HFF-Myc (cell line): ENCODE data around the gene SLC6A4.
"Not testable (repeated sequence)": the region's sequence is repeated elsewhere in the genome, so short reads cannot be mapped to it uniquely, and the experiment has no call there.

Experiments
- DNase-seq: peaks from one replicate; pipeline ENCODE4 v3.0.0-alpha.2; 2011; ENCODE audit warnings: low read depth; ENCODE audit errors: extremely low read depth
- H3K4me3 ChIP-seq: replicated peaks from 2 replicates; pipeline ENCODE4 v1.5.1; 2011; ENCODE audit warnings: low read depth, mild to moderate bottlenecking, control low read depth, low read length
- CTCF ChIP-seq: IDR thresholded peaks from 2 replicates; pipeline ENCODE4 v1.5.1; 2012; ENCODE audit warnings: mild to moderate bottlenecking, low read depth, low read length, control low read depth; ENCODE audit errors: missing control alignments

The SLC6A4 gene

GRCh38 chr17:30158896-30159625 lies 76.4 kb downstream of the SLC6A4 start:
- no peak for DNase-seq
- no peak for TF ChIP-seq CTCF
- no peak overlapping the region for H3K4me3 ChIP-seq

GRCh38 chr17:30155389-30155788 lies 80.1 kb downstream of the SLC6A4 start:
- H3K4me3 ChIP-seq, result no peak overlapping the region
- DNase-seq, result no peak
- TF ChIP-seq CTCF, result no peak

GRCh38 chr17:30153463-30153862 lies 82.0 kb downstream of the SLC6A4 start:
- no peak for TF ChIP-seq CTCF
- DNase-seq, result no peak
- no peak overlapping the region for H3K4me3 ChIP-seq

- TF ChIP-seq CTCF, result no peak
- no peak for DNase-seq
- H3K4me3 ChIP-seq, result no peak overlapping the region
These were observed 84.0 kb downstream of the SLC6A4 start for GRCh38 chr17:30151471-30151870.

GRCh38 chr17:30148376-30148775 lies 87.1 kb downstream of the SLC6A4 start:
- H3K4me3 ChIP-seq, result no peak overlapping the region
- no peak for TF ChIP-seq CTCF
- no peak for DNase-seq

- not testable (repeated sequence) for DNase-seq, H3K4me3 ChIP-seq
These were observed 87.6 kb downstream of the SLC6A4 start for GRCh38 chr17:30147860-30148259.
